Stomach smooth muscle (tissue), 2 donors: Measurements from ENCODE around the gene ADGRL4.

Experiments
- H3K27ac ChIP-seq: one replicate; pipeline ENCODE4 v1.7.0; 2013; ENCODE audit warnings: mild to moderate bottlenecking, low read length, inconsistent platforms
- H3K27me3 ChIP-seq, 2 donors: one replicate each; pipeline ENCODE4 v1.7.0; 2013; ENCODE audit warnings: low read length in 2 of 2; ENCODE audit not compliant: insufficient read depth in 2 of 2, control insufficient read depth in 1 of 2
- H3K36me3 ChIP-seq, 2 donors: one replicate each; pipeline ENCODE4 v1.7.0; 2013; ENCODE audit warnings: low read length in 2 of 2; ENCODE audit not compliant: control insufficient read depth in 2 of 2, insufficient read depth in 2 of 2
- H3K4me1 ChIP-seq: one replicate; pipeline ENCODE4 v1.7.0; 2013; ENCODE audit warnings: low read length; ENCODE audit not compliant: control insufficient read depth, insufficient read depth
- H3K4me3 ChIP-seq, 2 donors: one replicate each; pipeline ENCODE4 v1.7.0; 2013; ENCODE audit warnings: low read length in 2 of 2
- H3K9ac ChIP-seq, 2 donors: one replicate each; pipeline ENCODE4 v1.7.0; 2013; ENCODE audit warnings: low read length in 2 of 2, mild to moderate bottlenecking in 1 of 2
- H3K9me3 ChIP-seq, 2 donors: one replicate each; pipeline ENCODE4 v1.7.0; 2013; ENCODE audit warnings: low read length in 2 of 2; ENCODE audit not compliant: control insufficient read depth in 2 of 2
- donor health status: healthy.
- donor health status: Pancreatic carcinoma.

Gene ADGRL4

GRCh38 chr1:78918157-78918556, 88.4 kb downstream of the ADGRL4 start:
- H3K27ac ChIP-seq, result no peak overlapping the region
- H3K36me3 ChIP-seq, result no peaks in the 10 kb centered on the region
- no peaks in the 10 kb centered on the region for H3K27me3 ChIP-seq
- no peak overlapping the region for H3K4me3 ChIP-seq
- no peaks in the 10 kb centered on the region for H3K4me1 ChIP-seq
- H3K9ac ChIP-seq, result no peak overlapping the region
- no peaks in the 10 kb centered on the region for H3K9me3 ChIP-seq

- Histone ChIP-seq H3K27ac (no peak overlapping the region), H3K36me3 (no peaks in the 10 kb centered on the region), H3K4me3 (no peak overlapping the region), H3K4me1 (no peaks in the 10 kb centered on the region), H3K27me3 (no peaks in the 10 kb centered on the region), H3K9ac (no peak overlapping the region), H3K9me3 (no peaks in the 10 kb centered on the region)
Observed at GRCh38 chr1:78916986-78917385, 89.5 kb downstream of the ADGRL4 start.

DNA sequence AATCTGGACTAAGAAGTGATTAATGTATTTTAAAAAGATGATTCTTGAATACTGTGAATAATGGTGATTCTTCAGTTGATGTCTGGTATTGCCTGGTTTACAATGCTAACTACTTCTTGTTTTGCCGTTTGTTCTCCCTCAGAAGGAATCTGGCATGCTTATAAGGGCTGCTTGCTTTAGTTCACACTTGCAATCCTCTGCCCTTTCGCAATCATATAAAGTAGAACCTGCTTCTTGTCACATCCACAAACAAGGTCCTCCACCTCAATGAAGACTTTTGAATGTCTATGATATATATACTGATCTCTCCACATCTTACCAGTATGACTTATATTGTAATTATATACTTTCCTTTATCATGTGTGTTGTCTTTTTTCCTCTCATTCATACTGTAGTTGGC, 92.6 kb downstream of the ADGRL4 start:
- Histone ChIP-seq H3K27me3 (no peaks in the 10 kb centered on the region), H3K9me3 (no peaks in the 10 kb centered on the region), H3K27ac (no peak overlapping the region), H3K4me1 (no peaks in the 10 kb centered on the region), H3K4me3 (no peak overlapping the region), H3K9ac (no peak overlapping the region), H3K36me3 (no peaks in the 10 kb centered on the region)

GRCh38 chr1:78911956-78912880, 94.3 kb downstream of the ADGRL4 start:
- Histone ChIP-seq H3K27ac (no peak overlapping the region), H3K36me3 (no peaks in the 10 kb centered on the region), H3K27me3 (no peaks in the 10 kb centered on the region), H3K4me3 (no peak overlapping the region), H3K4me1 (no peaks in the 10 kb centered on the region), H3K9me3 (no peaks in the 10 kb centered on the region), H3K9ac (no peak overlapping the region)

DNA sequence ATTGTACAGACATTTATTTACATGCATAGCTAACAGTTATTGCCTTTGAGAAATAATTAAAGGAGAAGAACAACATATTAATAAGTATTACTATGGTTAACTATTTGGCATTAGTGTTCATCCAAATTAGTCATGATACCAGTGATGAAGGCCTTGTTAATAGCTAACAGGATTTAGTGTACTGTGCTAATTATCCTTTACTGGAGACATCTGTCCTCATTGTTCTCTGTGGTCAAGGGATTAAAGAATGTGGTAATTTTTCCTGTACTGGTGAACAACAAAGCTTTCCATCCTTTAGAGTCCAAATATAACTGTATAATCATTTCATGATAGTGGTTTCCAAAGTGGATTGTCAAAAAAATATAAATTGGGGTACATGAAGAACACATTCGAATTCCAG, 103.9 kb downstream of the ADGRL4 start:
- no peak overlapping the region for H3K9ac ChIP-seq
- H3K36me3 ChIP-seq, result no peaks in the 10 kb centered on the region
- no peaks in the 10 kb centered on the region for H3K9me3 ChIP-seq
- no peaks in the 10 kb centered on the region for H3K27me3 ChIP-seq
- no peaks in the 10 kb centered on the region for H3K4me1 ChIP-seq
- no peak overlapping the region for H3K4me3 ChIP-seq
- no peak overlapping the region for H3K27ac ChIP-seq

GRCh38 chr1:78894811-78895210, 111.7 kb downstream of the ADGRL4 start:
- no peak overlapping the region for H3K9ac ChIP-seq
- H3K27ac ChIP-seq, result no peak overlapping the region
- H3K4me1 ChIP-seq, result no peaks in the 10 kb centered on the region
- H3K36me3 ChIP-seq, result no peaks in the 10 kb centered on the region
- no peaks in the 10 kb centered on the region for H3K27me3 ChIP-seq
- no peaks in the 10 kb centered on the region for H3K9me3 ChIP-seq
- H3K4me3 ChIP-seq, result no peak overlapping the region

- no peak overlapping the region for H3K27ac ChIP-seq
- no peak overlapping the region for H3K9ac ChIP-seq
- no peak overlapping the region for H3K4me3 ChIP-seq
- no peaks in the 10 kb centered on the region for H3K27me3 ChIP-seq
- H3K4me1 ChIP-seq, result no peaks in the 10 kb centered on the region
- H3K36me3 ChIP-seq, result no peaks in the 10 kb centered on the region
- H3K9me3 ChIP-seq, result no peaks in the 10 kb centered on the region
Observed at GRCh38 chr1:78892260-78892840, 114.2 kb downstream of the ADGRL4 start.

- Histone ChIP-seq H3K4me1 (peaks cover 5% of the 10 kb centered on the region), H3K9ac (no peak overlapping the region), H3K27ac (no peak overlapping the region), H3K27me3 (no peaks in the 10 kb centered on the region), H3K36me3 (no peaks in the 10 kb centered on the region), H3K4me3 (no peak overlapping the region), H3K9me3 (no peaks in the 10 kb centered on the region)
Observed at GRCh38 chr1:78887458-78887857, 119.1 kb downstream of the ADGRL4 start.

DNA sequence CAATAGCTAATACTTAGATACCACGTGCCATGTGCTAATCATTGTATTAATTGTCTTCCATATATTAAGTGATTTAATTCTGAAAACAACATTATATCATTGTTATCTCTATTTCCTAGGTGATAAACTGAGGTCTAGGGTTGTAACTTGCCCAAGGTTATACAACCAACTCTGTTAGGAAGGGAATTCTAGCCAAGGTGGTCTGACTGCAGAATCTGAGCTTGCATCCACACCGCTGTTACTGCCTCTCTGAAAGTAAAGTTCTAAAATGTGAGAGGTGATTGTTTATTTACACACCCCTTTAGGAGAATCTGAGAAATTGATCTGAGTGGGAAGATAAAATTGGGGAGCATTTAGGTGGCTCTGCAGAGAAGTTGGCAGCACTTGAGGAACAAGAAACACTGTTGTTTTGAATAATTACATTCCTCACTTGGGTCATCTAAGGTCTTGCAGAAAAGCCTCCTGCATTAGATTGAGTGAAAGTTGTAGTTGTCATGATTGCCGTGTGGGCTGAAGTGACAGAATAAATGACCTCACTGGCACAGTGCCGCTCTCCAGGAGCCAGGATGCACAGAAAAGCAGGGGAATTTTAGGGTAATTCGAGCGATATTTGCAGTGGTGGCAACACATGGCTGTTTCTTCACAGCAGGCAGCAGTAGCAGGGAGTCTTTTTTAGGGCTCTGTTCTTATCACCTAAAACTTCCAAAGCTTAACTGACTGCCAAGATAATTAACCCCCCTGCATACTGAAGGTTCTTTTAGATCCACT, 121.7 kb downstream of the ADGRL4 start:
- Histone ChIP-seq H3K4me3 (peak overlapping the region in 1 of 2 donors; percentile 0), H3K27me3 (no peaks in the 10 kb centered on the region), H3K36me3 (no peaks in the 10 kb centered on the region), H3K9me3 (no peaks in the 10 kb centered on the region), H3K4me1 (peaks cover 5% of the 10 kb centered on the region), H3K9ac (no peak overlapping the region), H3K27ac (no peak overlapping the region)

DNA sequence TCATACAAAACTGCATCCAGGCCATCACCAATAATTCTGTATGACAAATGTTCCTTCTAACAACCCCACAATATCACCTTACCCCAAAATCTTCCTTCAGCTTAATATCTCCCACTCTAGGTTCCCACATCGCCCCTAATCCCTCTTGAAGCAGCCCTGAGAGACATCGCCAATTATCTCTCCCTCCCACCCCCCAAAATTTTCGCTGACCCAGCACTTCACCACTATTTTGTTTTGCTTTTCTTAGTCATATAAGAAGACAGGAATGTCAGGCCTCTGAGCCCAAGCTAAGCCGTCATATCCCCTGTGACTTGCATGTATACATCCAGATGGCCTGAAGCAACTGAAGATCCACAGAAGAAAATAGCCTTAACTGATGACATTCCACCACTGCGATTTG, 126.3 kb downstream of the ADGRL4 start:
- H3K9ac ChIP-seq, result no peak overlapping the region

More for the DNA sequence above, 126.3 kb downstream of the ADGRL4 start:
- Histone ChIP-seq H3K36me3 (no peaks in the 10 kb centered on the region), H3K27ac (no peak overlapping the region), H3K4me1 (peaks cover 5% of the 10 kb centered on the region), H3K27me3 (no peaks in the 10 kb centered on the region), H3K9me3 (no peaks in the 10 kb centered on the region), H3K4me3 (no peak overlapping the region)
